Colonic mucosa (tissue), 4 donors: Measurements from ENCODE around the gene XG. TPM values are rescaled to one million over a fixed set of nuclear protein-coding genes. Genes with fewer than 3 reads are reported as not detected.
"Not testable (repeated sequence)": the region's sequence is repeated elsewhere in the genome, so short reads cannot be mapped to it uniquely, and the experiment has no call there.

Experiments used
- DNase-seq: peaks from one replicate; pipeline ENCODE4 v3.0.0-alpha.2; 2020
- H3K27ac ChIP-seq: fragments of 200-600 bp; one replicate; pipeline ENCODE4 v1.8.0; 2021
- H3K27me3 ChIP-seq: fragments of 200-600 bp; one replicate; pipeline ENCODE4 v1.8.0; 2021
- H3K36me3 ChIP-seq: fragments of 200-600 bp; one replicate; pipeline ENCODE4 v1.8.0; 2021
- H3K4me1 ChIP-seq: fragments of 200-600 bp; one replicate; pipeline ENCODE4 v1.8.0; 2021; ENCODE audit warnings: mild to moderate bottlenecking
- H3K4me3 ChIP-seq: fragments of 200-600 bp; one replicate; pipeline ENCODE4 v1.8.0; 2021
- H3K9ac ChIP-seq, 2 donors: one replicate each; pipeline ENCODE4 v1.7.0; 2013; ENCODE audit warnings: control low read depth in 2 of 2, low read depth in 2 of 2, low read length in 2 of 2
- H3K9me3 ChIP-seq: fragments of 200-600 bp; one replicate; pipeline ENCODE4 v1.8.0; 2021
- CTCF ChIP-seq: fragments of 200-600 bp; IDR thresholded peaks from one replicate; pipeline ENCODE4 v1.8.0; 2022; ENCODE audit warnings: antibody characterized with exemption, mild to moderate bottlenecking
- intact Hi-C: fragments of 100-400 bp; cut with DNase I; formaldehyde crosslinking; loops from one replicate; pipeline ENCODE4 v1.14.1; 2022
- total RNA-seq, 2 donors: library from RNA; stranded (reverse); fragmentation: NEBNext Ultra II Directional in 1 of 2; extraction: Animal tissue kit (Norgen Biotek cat#: 25700) in 1 of 2; gene quantifications; one replicate each; pipeline ENCODE4 v1.2.1, GENCODE V29; 2021
- donor health status: healthy.
- donor health status: DM: no; HTN: no; CAD: no.
- donor health status: DM: no; HTN: no; CAD: no.

Gene XG
- total RNA-seq, 2 donors from 2014 or later: 0.50 TPM; not detected in 1

GRCh38 chrX:2799369-2799768 is 47.5 kb downstream of the XG start:
- Histone ChIP-seq H3K4me1 (no peaks in the 10 kb centered on the region), H3K4me3 (no peak overlapping the region), H3K27me3 (no peaks in the 10 kb centered on the region), H3K9me3 (no peaks in the 10 kb centered on the region), H3K27ac (no peak overlapping the region), H3K36me3 (no peaks in the 10 kb centered on the region), H3K9ac (no peak overlapping the region)
- TF ChIP-seq CTCF: no peak
- DNase-seq: no peak
- intact Hi-C loops: no loop called here

GRCh38 chrX:2799980-2800379 is 48.1 kb downstream of the XG start:
- DNase-seq, H3K9me3 ChIP-seq, H3K27ac ChIP-seq, H3K4me3 ChIP-seq, H3K9ac ChIP-seq, intact Hi-C loops, H3K27me3 ChIP-seq, H3K4me1 ChIP-seq, H3K36me3 ChIP-seq: not testable (repeated sequence)

GRCh38 chrX:2801223-2801622 is 49.4 kb downstream of the XG start:
- Histone ChIP-seq H3K9me3 (no peaks in the 10 kb centered on the region), H3K4me3 (no peak overlapping the region), H3K27ac (no peak overlapping the region), H3K36me3 (no peaks in the 10 kb centered on the region), H3K4me1 (no peaks in the 10 kb centered on the region), H3K9ac (no peak overlapping the region), H3K27me3 (no peaks in the 10 kb centered on the region)
- TF ChIP-seq CTCF: no peak
- no peak for DNase-seq
- intact Hi-C loops: no loop called here

GRCh38 chrX:2802376-2803090 is 50.7 kb downstream of the XG start:
- H3K9me3 ChIP-seq, DNase-seq, H3K4me1 ChIP-seq, intact Hi-C loops, H3K27ac ChIP-seq, H3K4me3 ChIP-seq, H3K36me3 ChIP-seq, H3K9ac ChIP-seq, H3K27me3 ChIP-seq: not testable (repeated sequence)

GRCh38 chrX:2803486-2803885 is 51.6 kb downstream of the XG start:
- H3K9me3 ChIP-seq, H3K9ac ChIP-seq, H3K36me3 ChIP-seq, intact Hi-C loops, H3K4me1 ChIP-seq, H3K4me3 ChIP-seq, H3K27me3 ChIP-seq, H3K27ac ChIP-seq, DNase-seq: not testable (repeated sequence)

GRCh38 chrX:2804106-2804843 is 52.4 kb downstream of the XG start:
- H3K27ac ChIP-seq, H3K36me3 ChIP-seq, H3K4me1 ChIP-seq, intact Hi-C loops, H3K9ac ChIP-seq, H3K27me3 ChIP-seq, H3K9me3 ChIP-seq, DNase-seq, H3K4me3 ChIP-seq: not testable (repeated sequence)

- H3K9me3 ChIP-seq, H3K36me3 ChIP-seq, intact Hi-C loops, H3K27ac ChIP-seq, H3K9ac ChIP-seq, H3K27me3 ChIP-seq, DNase-seq, H3K4me1 ChIP-seq, H3K4me3 ChIP-seq: not testable (repeated sequence)
These were observed 53.0 kb downstream of the XG start for GRCh38 chrX:2804858-2805257.

- H3K27ac ChIP-seq: no peak overlapping the region
- H3K9me3 ChIP-seq: no peaks in the 10 kb centered on the region
- intact Hi-C loops: loop anchor here (5.0 kb wide), 1 partner anchor 109 kb away; no protein-coding TSS in a partner anchor
- H3K27me3 ChIP-seq: no peaks in the 10 kb centered on the region
- no peaks in the 10 kb centered on the region for H3K4me1 ChIP-seq
- no peak for DNase-seq
- no peak overlapping the region for H3K9ac ChIP-seq
- TF ChIP-seq CTCF: no peak
- no peaks in the 10 kb centered on the region for H3K36me3 ChIP-seq
- H3K4me3 ChIP-seq: no peak overlapping the region
These were observed 59.4 kb downstream of the XG start for GRCh38 chrX:2811271-2811670.
